HG03457 (cell line): ENCODE data around the gene TMTC4.
"Not testable (repeated sequence)": the region's sequence is repeated elsewhere in the genome, so short reads cannot be mapped to it uniquely, and the experiment has no call there.

Source experiments
- ATAC-seq: cut with Tn5 transposase; IDR thresholded peaks from one replicate; pipeline ENCODE4 v1.9.1; 2021; ENCODE audit warnings: moderate number of reproducible peaks; ENCODE audit not compliant: unreplicated experiment

TMTC4 gene

GRCh38 chr13:100589178-100589725 is 85.3 kb downstream of the TMTC4 start:
- no peak for ATAC-seq

- ATAC-seq, result peak; percentile 97
Observed at GRCh38 chr13:100588331-100589177, 86.0 kb downstream of the TMTC4 start, which contains the start of gene GGACT. GGACT (minus strand) TSS chr13:100588789; CDS start chr13:100532591, 56,198 bp downstream.

GRCh38 chr13:100584896-100585295 is 89.7 kb downstream of the TMTC4 start:
- ATAC-seq, result no peak

GRCh38 chr13:100581504-100581903 is 93.1 kb downstream of the TMTC4 start:
- ATAC-seq, result no peak

- ATAC-seq, result no peak
Observed at GRCh38 chr13:100581030-100581429, 93.6 kb downstream of the TMTC4 start.

GRCh38 chr13:100580045-100580444 is 94.5 kb downstream of the TMTC4 start:
- ATAC-seq, result no peak

GRCh38 chr13:100577239-100577638 is 97.4 kb downstream of the TMTC4 start:
- ATAC-seq, result not testable (repeated sequence)

GRCh38 chr13:100573121-100573520 is 101.5 kb downstream of the TMTC4 start:
- peak; percentile 82 for ATAC-seq

- no peak for ATAC-seq
Observed at GRCh38 chr13:100566543-100566942, 108.1 kb downstream of the TMTC4 start.

GRCh38 chr13:100565286-100565685 is 109.3 kb downstream of the TMTC4 start:
- ATAC-seq, result no peak

GRCh38 chr13:100564444-100565223 is 110.0 kb downstream of the TMTC4 start:
- no peak for ATAC-seq

GRCh38 chr13:100563779-100564178 is 110.8 kb downstream of the TMTC4 start:
- no peak for ATAC-seq

GRCh38 chr13:100561599-100562204 is 112.9 kb downstream of the TMTC4 start:
- ATAC-seq, result no peak

GRCh38 chr13:100561158-100561499 is 113.5 kb downstream of the TMTC4 start:
- no peak for ATAC-seq

GRCh38 chr13:100560498-100561157 is 114.0 kb downstream of the TMTC4 start:
- no peak for ATAC-seq

GRCh38 chr13:100559886-100560285 is 114.7 kb downstream of the TMTC4 start:
- no peak for ATAC-seq
